Stimulated activated CD4-positive, alpha-beta T cell treated with anti-CD3 and anti-CD28 coated beads, Interleukin-15, amount 100 ng/mL, for 1 hour (primary cell): Measurements from ENCODE around the gene NFIC.

Experiments
- DNase-seq, 2 donors: peaks; one replicate each; pipeline ENCODE4 v3.0.0-alpha.2; 2020; ENCODE audit warnings: low read depth in 1 of 2, low spot score in 1 of 2

Gene NFIC

DNA sequence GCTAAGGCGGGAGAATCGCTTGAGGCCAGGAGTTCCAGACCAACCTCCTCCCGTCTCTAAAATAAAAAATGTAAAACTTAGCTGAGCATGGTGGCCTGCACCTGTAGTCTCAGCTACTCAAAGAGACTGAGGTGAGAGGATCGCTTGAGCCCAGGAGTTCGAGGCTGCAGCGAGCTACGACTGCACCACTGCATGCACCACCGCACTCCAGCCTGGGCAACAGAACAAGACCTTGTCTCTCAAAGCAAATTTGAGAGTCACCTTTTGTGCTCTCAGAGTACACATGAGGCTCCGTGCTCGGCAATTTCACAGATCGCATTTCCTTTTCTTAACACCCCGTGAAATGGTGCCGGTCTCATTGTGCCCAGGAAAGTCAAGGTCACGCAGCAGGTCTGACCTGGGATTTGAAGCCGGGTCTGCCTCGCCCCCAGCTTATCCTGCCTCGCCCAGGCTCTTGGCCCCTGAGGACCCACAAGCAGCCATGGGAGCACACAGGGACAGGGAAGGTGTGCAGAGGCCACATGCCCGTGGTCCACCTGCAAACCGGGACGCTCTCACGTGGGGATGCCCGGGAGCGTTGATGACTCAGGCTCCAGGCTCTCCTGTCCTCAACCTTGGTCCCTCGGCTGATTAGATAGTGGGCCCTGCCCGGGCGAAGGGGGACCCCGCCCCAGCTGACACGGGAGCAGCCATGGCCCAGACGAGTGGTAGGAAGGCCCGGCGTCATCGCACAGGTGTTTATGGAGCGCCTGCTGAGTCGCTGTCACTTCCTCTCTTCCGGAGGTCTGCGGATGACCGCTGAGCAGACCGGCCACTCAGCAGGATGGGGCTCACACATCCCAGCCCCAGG, 115.1 kb downstream of the NFIC start:
- DNase-seq: no peak

DNA sequence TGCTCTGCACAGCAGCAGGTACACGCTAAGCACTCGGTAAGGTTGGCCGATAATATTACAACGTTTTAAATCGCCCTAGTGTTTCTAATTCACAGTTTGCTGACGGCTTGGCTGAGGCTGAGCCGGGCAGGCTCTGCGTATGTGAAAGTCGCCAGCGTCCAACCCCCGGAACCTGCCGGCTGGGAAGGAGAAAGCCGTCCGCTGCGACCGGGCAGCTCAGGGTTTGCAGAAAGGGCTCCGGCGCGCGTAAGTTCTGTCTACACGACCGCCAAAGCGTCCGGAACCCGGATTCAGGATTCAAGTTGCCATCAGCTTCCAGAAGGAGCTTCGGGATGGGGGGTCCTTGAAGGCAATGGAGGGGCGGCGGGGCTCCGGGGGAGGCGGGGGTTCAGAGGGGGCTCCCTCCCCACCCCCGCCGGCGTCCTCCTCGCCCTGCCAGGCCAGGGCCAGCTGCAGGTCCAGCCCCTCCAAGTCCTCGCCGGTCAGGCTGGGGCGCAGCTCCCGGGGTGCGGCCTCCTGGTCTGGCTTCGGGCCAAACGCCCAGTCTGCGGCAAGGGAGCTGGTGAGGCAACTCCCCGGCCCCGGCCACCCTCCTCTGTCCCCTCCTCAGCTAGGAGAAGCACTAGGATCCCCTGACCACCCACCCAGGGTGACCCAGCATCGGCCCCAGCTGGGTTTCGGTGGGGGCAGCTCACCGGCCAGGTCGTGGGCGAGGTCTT, 116.3 kb downstream of the NFIC start:
- no peak for DNase-seq

DNA sequence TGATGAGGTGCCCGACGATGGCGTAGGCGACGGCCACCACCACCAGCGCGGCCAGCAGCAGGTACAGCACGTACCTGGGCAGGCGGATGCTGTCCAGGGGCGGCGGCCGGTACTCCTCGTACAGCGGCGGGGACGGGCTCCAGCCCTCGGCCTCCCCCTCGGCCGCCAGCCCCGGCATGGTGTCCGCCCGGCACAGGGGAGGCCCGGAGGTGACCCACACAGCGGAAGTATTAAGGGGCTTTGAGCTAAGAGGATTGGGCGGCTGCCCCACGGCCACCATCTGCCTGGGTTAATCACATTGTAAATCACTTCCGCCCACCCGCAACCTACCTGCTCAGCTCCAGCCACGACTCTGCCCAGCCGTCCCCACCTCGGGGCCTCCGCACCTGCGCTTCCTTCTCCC, 116.8 kb downstream of the NFIC start, which contains the start of gene SMIM44:
SMIM44 (minus strand) TSS at position 216 of the 403 bp plus-strand sequence; CDS start at position 178, 38 bp downstream.
- no peak for DNase-seq

DNA sequence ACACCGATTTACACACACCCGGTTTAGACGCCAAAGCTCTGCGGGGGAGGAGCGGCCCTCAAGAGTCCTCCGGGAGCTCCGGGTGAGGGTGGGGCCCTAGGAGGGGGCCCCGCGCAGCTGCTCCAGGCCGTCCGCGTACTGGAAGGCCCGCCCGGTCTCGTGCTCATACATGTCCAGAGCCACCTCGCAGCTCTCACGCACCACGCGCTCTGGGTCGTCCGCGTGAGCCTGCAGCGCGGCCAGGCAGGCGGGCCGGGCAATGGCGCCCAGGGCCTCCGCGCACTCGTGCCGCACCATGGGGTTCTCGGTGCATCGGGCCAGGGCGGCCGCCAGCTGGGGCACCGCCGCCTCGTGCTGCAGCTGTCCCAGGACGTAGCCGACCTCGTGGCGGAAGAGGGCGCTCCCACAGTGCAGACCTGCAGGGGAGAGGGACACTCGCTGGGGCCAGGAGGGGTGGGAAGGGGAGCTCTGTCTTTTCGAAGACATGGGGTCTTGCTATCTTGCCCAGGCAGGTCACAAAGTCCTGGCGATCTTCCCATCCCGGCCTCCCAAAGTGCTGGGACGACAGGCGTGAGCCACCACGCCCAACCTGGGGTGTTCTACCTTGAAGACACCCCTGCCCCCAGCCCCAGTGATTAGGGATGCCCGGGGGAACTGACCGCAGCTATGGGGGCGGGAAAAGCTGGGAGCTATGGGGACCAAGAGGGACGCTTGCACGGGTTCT, 125.2 kb downstream of the NFIC start:
- DNase-seq: no peak

DNA sequence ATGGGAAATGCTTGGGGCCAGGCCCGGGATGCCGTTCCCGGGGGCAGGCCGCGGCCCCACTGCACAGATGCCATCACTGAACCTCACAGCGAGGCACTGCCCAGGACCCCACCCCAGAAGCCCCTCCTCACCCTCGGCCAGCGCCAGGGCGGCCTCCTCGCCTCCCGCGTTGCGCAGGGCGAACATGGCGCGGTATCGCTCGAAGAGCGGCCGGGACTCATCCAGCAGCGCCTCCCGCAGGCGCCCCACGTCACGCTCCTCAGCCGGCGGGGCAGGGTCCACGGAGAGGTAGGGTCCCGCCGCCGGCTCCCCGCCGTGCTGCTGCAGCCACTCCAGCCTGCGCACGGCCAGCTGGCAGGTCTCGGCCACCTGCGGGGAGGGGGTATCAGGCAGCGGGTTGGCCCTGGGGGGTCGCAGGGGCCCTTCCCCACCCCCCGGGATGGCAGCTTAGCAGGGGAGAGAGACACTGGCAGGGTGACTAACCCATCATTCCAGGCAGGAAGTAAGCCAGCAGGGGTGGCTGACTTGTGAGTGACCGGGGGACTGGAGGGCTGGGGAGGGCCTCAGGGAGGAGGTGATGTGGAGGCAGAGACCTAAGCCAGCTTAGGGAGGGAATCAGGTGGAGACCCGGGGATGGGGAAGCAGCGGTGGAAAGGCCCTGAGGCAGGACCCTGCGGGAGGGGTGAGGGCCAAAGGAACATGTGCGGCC, 125.9 kb downstream of the NFIC start:
- DNase-seq: no peak

DNA sequence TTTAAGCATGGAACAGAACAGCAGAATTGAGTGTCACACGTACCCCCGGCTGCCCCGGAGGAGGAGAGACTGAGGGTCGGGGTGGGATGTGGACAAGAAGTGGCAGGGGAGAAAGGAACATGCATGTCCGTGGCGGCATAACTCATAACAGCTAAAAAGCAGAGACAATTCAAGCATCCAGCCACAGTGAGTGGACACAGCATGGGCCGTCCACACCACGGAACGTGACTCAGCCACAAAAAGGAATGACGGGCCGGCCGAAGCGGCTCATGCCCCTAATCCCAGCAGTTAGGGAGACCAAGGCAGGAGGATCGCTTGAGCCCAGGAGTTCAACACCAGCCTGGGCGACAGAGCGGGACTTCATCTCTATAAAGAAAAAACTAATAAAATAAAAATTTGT, 126.5 kb downstream of the NFIC start:
- no peak for DNase-seq

DNA sequence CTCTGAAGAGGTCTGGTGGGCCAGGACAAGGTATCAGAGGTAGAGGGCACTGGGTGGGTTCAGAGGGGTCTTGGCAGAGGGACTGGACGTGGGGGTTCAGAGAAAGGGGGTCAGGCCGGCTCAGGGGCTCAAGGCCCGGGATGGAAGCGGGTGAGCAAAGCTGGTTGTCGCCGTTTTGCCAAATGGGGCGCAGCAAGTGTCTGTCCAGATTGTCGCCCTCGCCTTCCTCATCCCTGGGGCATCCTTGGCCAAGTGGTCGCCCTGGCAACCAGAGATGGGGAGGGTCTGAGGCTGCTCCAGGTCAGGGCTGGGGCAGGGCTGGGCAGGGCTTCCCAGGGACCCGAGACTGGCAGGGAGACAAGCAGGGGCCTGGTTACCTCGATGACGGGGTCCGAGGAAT, 127.3 kb downstream of the NFIC start:
- DNase-seq: no peak

DNA sequence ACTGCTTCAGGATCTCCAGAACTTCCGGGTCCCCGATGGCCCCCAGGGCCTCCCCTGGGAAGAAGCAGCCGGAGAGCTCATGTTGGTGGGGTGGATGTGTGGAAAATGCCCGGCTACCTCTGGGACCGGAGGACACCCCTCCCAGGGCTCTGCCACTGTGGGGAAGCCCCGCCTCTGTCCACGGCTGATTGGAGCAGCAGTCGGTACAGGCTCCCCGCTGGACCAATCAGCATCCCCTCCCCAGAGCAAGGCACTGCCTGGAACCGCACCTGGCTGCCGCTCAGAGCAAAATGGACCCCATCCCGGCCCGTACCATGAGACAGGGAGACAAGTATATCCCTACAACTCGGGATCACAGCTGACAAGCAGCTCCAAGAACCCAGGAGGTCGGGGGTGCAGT, 127.7 kb downstream of the NFIC start:
- peak in 1 of 2 donors; percentile 26 for DNase-seq

DNA sequence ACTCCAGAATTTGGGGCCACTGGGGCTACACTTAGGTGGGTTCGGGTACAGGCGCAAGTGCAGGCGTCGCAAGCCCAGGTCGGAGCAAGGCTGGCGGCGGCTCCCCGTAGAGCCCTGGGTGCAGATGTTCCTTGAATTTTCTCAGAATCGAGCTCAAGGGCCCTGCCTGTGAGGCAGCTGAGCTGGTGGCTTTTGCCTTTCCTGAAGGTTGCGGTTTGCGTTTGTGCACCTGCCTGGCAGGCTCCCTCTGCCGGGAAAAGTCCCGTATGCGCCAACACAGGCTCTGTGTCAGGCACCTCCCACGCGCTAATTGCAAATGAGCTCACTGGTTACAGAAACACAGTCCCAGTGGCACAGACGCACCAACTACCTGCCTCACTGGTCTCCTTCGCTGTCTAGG, 128.2 kb downstream of the NFIC start:
- peak; percentile 22 to 39 for DNase-seq

DNA sequence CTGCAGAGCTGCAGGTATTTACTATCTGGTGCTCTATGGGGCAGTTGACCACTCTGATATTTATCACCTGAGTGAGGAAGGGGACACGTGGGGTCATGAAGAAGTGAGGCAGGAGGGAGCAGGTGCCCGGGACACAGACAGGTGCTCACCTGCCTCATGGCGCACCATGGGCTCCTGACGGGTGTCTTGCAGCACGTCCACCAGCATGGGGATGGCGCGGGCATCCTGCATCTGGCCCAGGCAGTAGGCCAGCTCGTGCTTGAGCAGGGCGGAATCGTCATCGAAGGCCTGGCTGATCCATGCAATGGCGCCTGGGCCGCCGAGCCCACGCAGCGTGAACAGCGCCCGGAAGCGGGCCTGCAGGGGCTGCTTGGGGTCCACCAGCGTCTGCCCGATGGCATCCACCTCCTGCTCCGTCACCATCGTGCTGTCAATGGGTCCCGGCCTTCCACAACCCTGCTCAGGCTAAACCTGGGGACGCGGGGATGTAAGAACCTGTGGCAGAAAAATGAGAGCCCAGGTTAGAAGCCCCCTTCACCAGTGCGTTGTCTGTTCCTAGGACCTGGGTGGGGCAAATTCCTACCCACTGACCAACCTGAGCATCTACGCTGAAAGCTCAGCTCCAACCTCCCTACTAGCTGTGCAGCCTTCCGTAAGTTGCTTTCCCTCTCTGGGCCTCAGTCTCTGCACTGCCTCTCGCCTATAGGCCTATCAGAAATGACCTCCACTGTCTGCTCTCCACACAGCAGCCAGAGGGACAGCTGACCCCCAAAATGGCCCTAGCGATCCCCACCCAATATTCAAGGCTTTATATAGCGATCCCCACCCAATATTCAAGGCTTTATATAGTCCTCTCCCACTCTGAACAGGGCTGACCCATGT, 130.2 kb downstream of the NFIC start:
- no peak for DNase-seq

DNA sequence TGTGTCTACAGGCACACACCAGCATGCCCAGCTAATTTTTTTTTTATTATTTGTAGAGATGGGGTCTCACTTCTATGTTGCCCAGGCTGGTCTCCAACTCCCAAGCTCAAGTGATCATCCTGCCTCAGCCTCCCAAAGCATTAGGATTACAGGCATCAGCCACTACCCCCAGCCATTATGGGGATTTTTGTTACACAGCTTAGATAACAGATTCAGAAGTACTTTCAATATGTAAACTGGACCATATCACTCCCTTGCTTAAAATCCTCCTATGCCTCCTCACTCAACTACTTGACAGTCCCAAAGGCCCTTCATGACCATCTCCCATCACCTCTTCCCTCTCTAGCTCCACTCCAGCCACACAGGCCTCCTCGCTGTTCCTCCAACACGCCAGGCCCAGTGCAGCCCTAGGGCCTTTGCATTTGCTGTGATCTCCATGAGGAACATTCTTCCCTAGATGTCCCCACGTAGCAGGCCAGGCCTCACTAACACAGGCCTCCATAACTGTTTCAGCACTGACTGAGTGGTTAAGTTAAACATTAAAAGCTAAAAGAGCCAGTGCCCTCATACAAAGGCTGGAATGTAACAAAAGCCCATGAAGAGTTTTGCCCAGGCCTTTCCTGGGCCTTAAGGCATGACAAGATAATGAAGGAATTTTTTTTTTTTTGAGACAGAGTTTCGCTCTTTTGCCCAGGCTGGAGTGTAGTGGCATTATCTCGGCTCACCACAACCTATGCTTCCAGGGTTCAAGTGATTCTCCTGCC, 131.6 kb downstream of the NFIC start:
- DNase-seq: no peak

DNA sequence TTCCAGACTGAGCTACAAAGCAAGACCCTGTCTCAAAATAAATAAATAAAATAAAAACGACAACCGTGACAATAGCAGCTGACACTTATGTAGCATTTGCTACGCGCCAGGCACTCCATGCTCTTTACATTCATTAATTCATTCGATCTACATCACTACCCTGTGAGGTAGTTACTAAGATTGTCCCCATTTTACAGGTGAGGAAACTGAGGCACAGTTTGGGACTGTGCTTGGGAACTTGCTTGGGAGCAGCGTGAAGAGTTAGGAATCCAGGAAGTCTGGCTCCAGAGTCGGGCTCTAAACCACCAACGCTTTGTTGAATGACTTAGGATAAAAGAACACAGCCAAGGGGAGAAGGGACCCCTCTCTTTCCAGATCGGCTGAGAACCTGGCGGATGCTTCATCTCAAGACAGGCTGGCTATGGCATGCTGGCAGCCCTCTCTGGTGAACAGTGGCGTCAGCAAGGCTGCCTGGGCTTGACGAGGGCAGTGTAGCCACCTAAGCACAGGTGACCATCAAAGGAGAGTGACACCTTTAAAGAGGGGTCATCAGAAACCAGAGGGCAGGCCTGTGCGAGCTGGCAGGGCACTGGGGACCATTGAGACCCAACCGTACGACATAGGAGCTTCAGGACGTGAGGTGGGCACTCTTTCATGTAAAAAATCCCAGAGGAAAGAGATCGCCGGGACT, 133.5 kb downstream of the NFIC start:
- DNase-seq: no peak

DNA sequence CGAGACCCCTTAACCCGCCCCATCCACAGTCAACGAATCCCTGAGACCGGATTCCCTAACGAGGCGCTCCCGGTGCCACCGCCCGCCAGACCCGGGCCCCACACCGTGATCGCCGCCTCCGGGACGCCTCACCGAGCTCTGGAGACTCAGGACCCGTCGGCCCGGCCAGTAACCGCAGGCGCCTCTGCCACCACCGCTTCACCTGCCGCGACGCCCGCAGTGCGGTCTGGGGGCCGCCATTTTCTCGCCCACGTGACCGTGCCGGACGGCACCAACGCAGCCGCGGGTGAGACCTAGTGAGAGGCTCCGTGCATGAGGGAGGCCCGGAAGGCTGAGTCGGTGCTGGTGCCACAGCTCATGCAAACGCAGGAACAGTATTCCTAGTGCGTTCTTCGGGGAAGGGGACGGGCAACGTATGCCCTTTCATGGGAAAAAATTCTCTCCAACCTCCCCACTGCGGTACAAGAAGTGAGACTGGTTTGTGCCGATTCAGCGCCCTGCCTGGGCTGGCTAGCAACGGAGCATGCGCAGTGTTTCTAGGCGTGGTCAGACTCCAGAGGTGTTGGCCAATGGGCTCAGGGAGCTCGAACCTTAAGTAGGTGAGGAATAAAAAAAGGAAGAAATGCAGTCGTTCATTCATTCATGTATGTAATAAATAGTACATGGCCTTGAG, 134.2 kb downstream of the NFIC start, which contains the start of gene DOHH:
DOHH (minus strand) TSS at position 246 of the 673 bp plus-strand sequence. CDS start 3,860 bp downstream, outside the sequence.
- DNase-seq: peak; percentile 89 to 90

DNA sequence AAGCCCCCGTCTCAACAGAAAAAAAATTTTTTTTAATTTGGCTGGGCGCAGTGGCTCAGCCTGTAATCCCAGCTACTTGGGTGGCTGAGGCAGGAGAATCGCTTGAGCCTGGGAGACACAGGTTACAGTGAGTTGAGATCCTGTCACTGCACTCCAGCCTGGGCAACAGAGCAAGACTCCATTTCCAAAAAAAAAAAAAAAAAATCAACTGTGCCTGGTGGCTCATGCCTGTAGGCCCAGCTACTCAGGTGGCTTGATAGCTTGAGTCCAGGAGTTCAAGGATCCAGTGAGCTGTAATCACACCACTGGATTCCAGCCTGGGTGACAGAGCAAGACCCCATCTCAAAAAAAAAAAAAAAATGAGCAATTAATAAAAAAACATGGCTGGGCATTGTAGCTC, 135.4 kb downstream of the NFIC start:
- DNase-seq: no peak

DNA sequence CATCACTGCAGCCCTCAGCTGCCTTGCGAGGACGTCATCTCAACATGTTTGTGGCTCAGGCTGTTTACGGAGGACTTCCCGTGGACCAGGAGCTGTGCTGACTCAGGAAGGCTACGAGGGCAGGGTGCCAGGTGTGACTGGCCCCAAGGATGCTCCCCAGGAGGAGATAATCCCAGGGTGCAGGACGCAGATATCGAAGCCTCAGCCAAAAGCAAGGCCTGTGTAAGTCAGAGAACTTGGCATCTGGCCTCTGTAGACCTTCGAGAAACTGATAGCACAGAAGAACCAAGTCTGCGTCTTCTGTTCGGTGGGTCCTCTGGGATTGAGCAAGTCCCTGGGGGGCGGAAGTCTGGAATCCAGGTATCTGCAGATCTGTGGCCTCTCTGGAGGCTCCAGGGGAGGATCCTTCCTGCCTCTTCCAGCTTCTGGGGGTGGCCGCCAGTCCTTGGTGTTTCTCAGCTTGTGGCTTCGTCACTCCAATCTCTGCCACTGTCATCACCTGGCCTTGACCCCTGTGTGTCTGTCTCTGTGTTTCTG, 136.7 kb downstream of the NFIC start:
- DNase-seq: no peak

DNA sequence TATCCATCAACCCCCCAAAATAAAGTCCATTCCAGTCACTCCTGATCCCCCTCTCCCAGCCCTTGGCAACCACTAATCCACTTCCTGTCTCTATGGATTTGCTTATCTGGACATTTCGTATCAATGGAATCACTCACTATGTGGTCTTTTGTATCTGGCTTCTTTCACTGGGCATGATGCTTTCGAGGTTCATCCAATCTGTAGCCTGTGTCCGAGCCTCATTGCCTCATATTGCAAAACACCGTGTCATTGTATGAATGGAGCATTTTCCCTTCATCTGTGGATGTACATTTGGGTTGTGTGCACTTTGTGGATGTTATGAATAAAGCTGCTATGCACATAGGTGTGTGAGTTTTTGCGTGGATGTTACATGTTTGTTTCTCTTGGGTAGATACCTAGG, 138.4 kb downstream of the NFIC start:
- DNase-seq: no peak

DNA sequence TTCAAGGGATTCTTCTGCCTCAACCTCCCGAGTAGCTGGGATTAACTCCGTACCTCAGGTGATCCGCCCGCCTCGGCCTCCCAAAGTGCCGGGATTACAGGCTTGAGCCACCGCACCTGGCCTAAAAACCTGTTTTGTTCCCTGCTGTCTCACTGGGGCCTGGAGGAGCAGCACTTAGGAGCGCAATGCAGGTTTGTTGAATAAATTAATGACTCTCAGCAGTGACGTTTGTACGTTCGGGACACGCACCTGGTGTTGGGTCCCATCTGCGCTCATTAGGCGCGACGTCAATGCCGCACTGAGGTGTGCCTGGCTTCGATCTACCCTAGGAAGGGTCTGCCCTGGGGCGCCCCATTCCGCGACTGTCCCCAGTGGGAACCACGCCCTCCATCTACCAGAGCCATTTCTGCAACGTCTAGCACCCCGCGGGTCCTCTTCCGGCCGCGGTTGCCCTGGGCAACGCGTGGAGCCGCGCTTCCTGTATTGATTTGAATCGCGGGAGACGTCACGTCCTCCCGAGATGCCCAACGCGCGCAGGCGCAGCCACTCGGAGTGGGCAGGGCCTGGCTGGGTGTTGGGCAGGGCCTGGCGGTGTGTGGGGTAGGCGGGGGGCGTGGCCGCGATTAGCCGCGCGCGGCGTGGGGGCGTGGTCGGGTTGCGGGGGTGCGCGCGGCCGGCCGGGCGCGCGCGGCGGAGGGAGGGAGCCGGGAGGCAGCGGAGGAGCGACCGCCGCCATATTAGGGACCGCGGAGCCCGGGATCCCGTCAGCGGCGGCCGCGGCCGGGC, 139.4 kb downstream of the NFIC start, which contains the start of gene FZR1:
FZR1 (plus strand) TSS at position 714 of the 786 bp plus-strand sequence. CDS start 16,679 bp downstream, outside the sequence.
- DNase-seq: peak; percentile 100
